Fibroblast of skin of back (primary cell): ENCODE measurements around the gene ITPR1.

Experiments used
- DNase-seq: peaks from one replicate; pipeline ENCODE4 v3.0.0-alpha.2; 2013

ITPR1 gene

GRCh38 chr3:4491855-4492207, 1.3 kb upstream of the ITPR1 start:
- no peak for DNase-seq

- DNase-seq: peak; percentile 48
These were observed 737 bp upstream of the ITPR1 start for GRCh38 chr3:4492208-4493013.

- DNase-seq: peak; percentile 12
These were observed 1.1 kb downstream of the ITPR1 start for GRCh38 chr3:4493941-4494894.

GRCh38 chr3:4494895-4495264, 1.7 kb downstream of the ITPR1 start:
- no peak for DNase-seq

- no peak for DNase-seq
These were observed 2.3 kb downstream of the ITPR1 start for GRCh38 chr3:4495294-4496086.

GRCh38 chr3:4496087-4496452, 2.9 kb downstream of the ITPR1 start:
- no peak for DNase-seq

- no peak for DNase-seq
These were observed 4.0 kb downstream of the ITPR1 start for GRCh38 chr3:4497005-4497692.

- DNase-seq: no peak
These were observed 4.7 kb downstream of the ITPR1 start for GRCh38 chr3:4497843-4498324.

- DNase-seq: no peak
These were observed 5.3 kb downstream of the ITPR1 start for GRCh38 chr3:4498446-4498845.

- DNase-seq: no peak
These were observed 8.3 kb downstream of the ITPR1 start for GRCh38 chr3:4501437-4501836.

- DNase-seq: no peak
These were observed 8.8 kb downstream of the ITPR1 start for GRCh38 chr3:4501927-4502326.

- no peak for DNase-seq
These were observed 9.9 kb downstream of the ITPR1 start for GRCh38 chr3:4503050-4503449.

- no peak for DNase-seq
These were observed 11.5 kb downstream of the ITPR1 start for GRCh38 chr3:4504340-4505261.

- DNase-seq: no peak
These were observed 12.8 kb downstream of the ITPR1 start for GRCh38 chr3:4505688-4506558.

GRCh38 chr3:4506559-4507023, 13.4 kb downstream of the ITPR1 start:
- no peak for DNase-seq

GRCh38 chr3:4507024-4507596, 14.0 kb downstream of the ITPR1 start:
- DNase-seq: no peak

GRCh38 chr3:4508048-4508981, 15.2 kb downstream of the ITPR1 start:
- no peak for DNase-seq

- no peak for DNase-seq
These were observed 15.9 kb downstream of the ITPR1 start for GRCh38 chr3:4509043-4509442.
